Panc1 (cell line): ENCODE measurements around the gene RNF220. TPM values are rescaled to one million over a fixed set of nuclear protein-coding genes. Genes with fewer than 3 reads are reported as not detected.

Experiments used
- ATAC-seq: fragments of 200-7000 bp; cut with Tn5 transposase; 2 replicates; pipeline ENCODE4 v1.9.1; 2020; ENCODE audit warnings: mild to moderate bottlenecking, moderate library complexity
- BruUV-seq: library from RNA; stranded (reverse); fragments of 400-500 nt; replicated peaks from 2 replicates; lab custom pipeline; 2021; lab: Mats Ljungman, UMichigan
- CTCF ChIA-PET: fragments of 300-600 bp; sonication (Branson Sonifier 250); formaldehyde crosslinking; loops from one replicate; lab custom pipeline; 2022; ENCODE audit warnings: antibody characterized with exemption; lab: Charles Lee
- POLR2A ChIA-PET: fragments of 300-600 bp; sonication (Branson Sonifier 250); formaldehyde crosslinking; loops from one replicate; lab custom pipeline; 2022; ENCODE audit warnings: antibody characterized with exemption; lab: Charles Lee
- DNase-seq: peaks from one replicate; pipeline ENCODE4 v3.0.0-alpha.2; 2010; ENCODE audit warnings: low read depth, low spot score
- H3K27ac ChIP-seq: 2 replicates; pipeline ENCODE4 v1.5.1; 2011; ENCODE audit warnings: mild to moderate bottlenecking, low read length, inconsistent platforms
- H3K27me3 ChIP-seq: fragments of 200-500 bp; sonication (Bioruptor generic); 2 replicates; pipeline ENCODE4 v1.6.0; 2014; ENCODE audit warnings: low read length, inconsistent platforms; ENCODE audit not compliant: control insufficient read depth, insufficient read depth
- H3K36me3 ChIP-seq: fragments of 200-500 bp; sonication (Bioruptor generic); 2 replicates; pipeline ENCODE4 v1.5.1; 2014; ENCODE audit warnings: inconsistent platforms, mild to moderate bottlenecking, low read length, moderate library complexity; ENCODE audit not compliant: control insufficient read depth, insufficient read depth
- H3K4me1 ChIP-seq: 2 replicates; pipeline ENCODE4 v1.5.1; 2011; ENCODE audit warnings: inconsistent platforms, mild to moderate bottlenecking, low read length, moderate library complexity; ENCODE audit not compliant: control insufficient read depth, insufficient read depth
- H3K4me3 ChIP-seq, 2 experiments: 2 replicates each; pipeline ENCODE4 v1.5.1; 2011 to 2012; ENCODE audit warnings: low read depth in 2 of 2, low read length in 2 of 2, mild to moderate bottlenecking in 2 of 2, inconsistent platforms in 1 of 2, moderate library complexity in 1 of 2
- H3K9me3 ChIP-seq: fragments of 200-500 bp; sonication (Bioruptor generic); 2 replicates; pipeline ENCODE4 v1.5.1; 2014; ENCODE audit warnings: low read depth, mild to moderate bottlenecking, inconsistent platforms, low read length, moderate library complexity; ENCODE audit not compliant: control insufficient read depth, insufficient read depth
- POLR2AphosphoS5 ChIP-seq: IDR thresholded peaks from 2 replicates; pipeline ENCODE4 v1.6.1; 2012; ENCODE audit warnings: mild to moderate bottlenecking, low read depth, low read length, moderate library complexity
- SIN3A ChIP-seq: IDR thresholded peaks from 2 replicates; pipeline ENCODE4 v1.6.1; 2012; ENCODE audit warnings: low read depth, mild to moderate bottlenecking, low read length, moderate library complexity, borderline replicate concordance; ENCODE audit not compliant: insufficient read depth
- TCF7L2 ChIP-seq: IDR thresholded peaks from 2 replicates; pipeline ENCODE4 v1.6.1; 2011; ENCODE audit warnings: mild to moderate bottlenecking, low read depth, low read length, inconsistent platforms
- in situ Hi-C: cut with HindIII; loops from 2 replicates; pipeline ENCODE4 v1.10.0; 2016; ENCODE audit warnings: low sequenced_read_pairs, low pct_unique_long_range_greater_than_20kb
- intact Hi-C: fragments of 100-400 bp; cut with micrococcal nuclease; formaldehyde crosslinking; loops from one replicate; pipeline ENCODE4 v1.10.0; 2022; ENCODE audit not compliant: unreplicated experiment
- total RNA-seq: library from RNA; stranded (reverse); gene quantifications from one replicate; pipeline ENCODE4 v1.2.1, GENCODE V29; 2021; ENCODE audit not compliant: unreplicated experiment
- TF ChIP-seq, protein P1 (sequence below): fragments of 450-650 bp; IDR thresholded peaks from 2 replicates; pipeline ENCODE4 v1.5.1; 2017; ENCODE audit warnings: mild to moderate bottlenecking
- TF ChIP-seq, protein P2 (sequence below), 2 experiments: IDR thresholded peaks; 2 replicates each; pipeline ENCODE4 v1.6.1; 2011 to 2012; ENCODE audit warnings: low read depth in 2 of 2, control low read depth in 1 of 2, low read length in 1 of 2, mild to moderate bottlenecking in 1 of 2, moderate library complexity in 1 of 2; ENCODE audit not compliant: insufficient read depth in 1 of 2

The RNF220 gene
- total RNA-seq, 1 experiment from 2014 or later, result 64.9 TPM

- TF ChIP-seq, protein P1, sequence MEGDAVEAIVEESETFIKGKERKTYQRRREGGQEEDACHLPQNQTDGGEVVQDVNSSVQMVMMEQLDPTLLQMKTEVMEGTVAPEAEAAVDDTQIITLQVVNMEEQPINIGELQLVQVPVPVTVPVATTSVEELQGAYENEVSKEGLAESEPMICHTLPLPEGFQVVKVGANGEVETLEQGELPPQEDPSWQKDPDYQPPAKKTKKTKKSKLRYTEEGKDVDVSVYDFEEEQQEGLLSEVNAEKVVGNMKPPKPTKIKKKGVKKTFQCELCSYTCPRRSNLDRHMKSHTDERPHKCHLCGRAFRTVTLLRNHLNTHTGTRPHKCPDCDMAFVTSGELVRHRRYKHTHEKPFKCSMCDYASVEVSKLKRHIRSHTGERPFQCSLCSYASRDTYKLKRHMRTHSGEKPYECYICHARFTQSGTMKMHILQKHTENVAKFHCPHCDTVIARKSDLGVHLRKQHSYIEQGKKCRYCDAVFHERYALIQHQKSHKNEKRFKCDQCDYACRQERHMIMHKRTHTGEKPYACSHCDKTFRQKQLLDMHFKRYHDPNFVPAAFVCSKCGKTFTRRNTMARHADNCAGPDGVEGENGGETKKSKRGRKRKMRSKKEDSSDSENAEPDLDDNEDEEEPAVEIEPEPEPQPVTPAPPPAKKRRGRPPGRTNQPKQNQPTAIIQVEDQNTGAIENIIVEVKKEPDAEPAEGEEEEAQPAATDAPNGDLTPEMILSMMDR, result no peak
- TF ChIP-seq SIN3A (0 out of 2 replicates have a peak, but pooled peaks have one; percentile 67), POLR2AphosphoS5 (peak; percentile 90), TCF7L2 (no peak)
- TF ChIP-seq, protein P2, sequence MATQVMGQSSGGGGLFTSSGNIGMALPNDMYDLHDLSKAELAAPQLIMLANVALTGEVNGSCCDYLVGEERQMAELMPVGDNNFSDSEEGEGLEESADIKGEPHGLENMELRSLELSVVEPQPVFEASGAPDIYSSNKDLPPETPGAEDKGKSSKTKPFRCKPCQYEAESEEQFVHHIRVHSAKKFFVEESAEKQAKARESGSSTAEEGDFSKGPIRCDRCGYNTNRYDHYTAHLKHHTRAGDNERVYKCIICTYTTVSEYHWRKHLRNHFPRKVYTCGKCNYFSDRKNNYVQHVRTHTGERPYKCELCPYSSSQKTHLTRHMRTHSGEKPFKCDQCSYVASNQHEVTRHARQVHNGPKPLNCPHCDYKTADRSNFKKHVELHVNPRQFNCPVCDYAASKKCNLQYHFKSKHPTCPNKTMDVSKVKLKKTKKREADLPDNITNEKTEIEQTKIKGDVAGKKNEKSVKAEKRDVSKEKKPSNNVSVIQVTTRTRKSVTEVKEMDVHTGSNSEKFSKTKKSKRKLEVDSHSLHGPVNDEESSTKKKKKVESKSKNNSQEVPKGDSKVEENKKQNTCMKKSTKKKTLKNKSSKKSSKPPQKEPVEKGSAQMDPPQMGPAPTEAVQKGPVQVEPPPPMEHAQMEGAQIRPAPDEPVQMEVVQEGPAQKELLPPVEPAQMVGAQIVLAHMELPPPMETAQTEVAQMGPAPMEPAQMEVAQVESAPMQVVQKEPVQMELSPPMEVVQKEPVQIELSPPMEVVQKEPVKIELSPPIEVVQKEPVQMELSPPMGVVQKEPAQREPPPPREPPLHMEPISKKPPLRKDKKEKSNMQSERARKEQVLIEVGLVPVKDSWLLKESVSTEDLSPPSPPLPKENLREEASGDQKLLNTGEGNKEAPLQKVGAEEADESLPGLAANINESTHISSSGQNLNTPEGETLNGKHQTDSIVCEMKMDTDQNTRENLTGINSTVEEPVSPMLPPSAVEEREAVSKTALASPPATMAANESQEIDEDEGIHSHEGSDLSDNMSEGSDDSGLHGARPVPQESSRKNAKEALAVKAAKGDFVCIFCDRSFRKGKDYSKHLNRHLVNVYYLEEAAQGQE (IDR thresholded peaks at IDR 0.05; ENCODE audit: insufficient read depth in 1 of 2, low read depth in 2 of 2, low read length in 1 of 2), result no peak
- Histone ChIP-seq H3K4me1 (peaks cover 26% of the 10 kb centered on the region), H3K9me3 (no peaks in the 10 kb centered on the region), H3K4me3 (peak within 1 kb of the TSS; percentile 72 to 96), H3K27ac (peak within 1 kb of the TSS; percentile 93), H3K36me3 (no peaks in the 10 kb centered on the region), H3K27me3 (no peaks in the 10 kb centered on the region)
- intact Hi-C loops, result no loop called here
- in situ Hi-C loops, result no loop called here
- ChIA-PET CTCF (interaction anchor here (0.7 kb wide), 1 partner anchor 505 kb away, joined by 3 read pairs; no protein-coding TSS in a partner anchor), POLR2A (interaction anchor here (0.6 to 1.6 kb wide), 4 partner anchors 37 to 57 kb away, joined by 3 to 13 read pairs (median 4); no protein-coding TSS in a partner anchor)
- no TSS peak for BruUV-seq
- peak; percentile 94 for DNase-seq
- ATAC-seq, result peak; percentile 98
Observed at GRCh38 chr1:44674113-44675000, 269.3 kb downstream of the RNF220 start, which contains the start of the genes ARMH1 and TMEM53. ARMH1 (plus strand) TSS chr1:44674714; CDS start chr1:44689698, 14,984 bp downstream. TMEM53 (minus strand) TSS chr1:44674481; CDS start chr1:44674391, 90 bp downstream.

- ChIA-PET CTCF (no interaction called here), POLR2A (interaction anchor here (1.6 kb wide), 1 partner anchor 44 kb away, joined by 3 read pairs; no protein-coding TSS in a partner anchor)
- DNase-seq, result no peak
- Histone ChIP-seq H3K27ac (peak overlapping the region; percentile 93), H3K4me1 (peaks cover 26% of the 10 kb centered on the region), H3K27me3 (no peaks in the 10 kb centered on the region), H3K4me3 (peak overlapping the region; percentile 72 to 96), H3K36me3 (no peaks in the 10 kb centered on the region), H3K9me3 (no peaks in the 10 kb centered on the region)
- TF ChIP-seq, protein P2 (IDR thresholded peaks at IDR 0.05; ENCODE audit: insufficient read depth in 1 of 2, low read depth in 2 of 2, low read length in 1 of 2), result no peak
- TF ChIP-seq, protein P1, result no peak
- no peak for TF ChIP-seq SIN3A
- no peak for TF ChIP-seq TCF7L2
- no peak for TF ChIP-seq POLR2AphosphoS5
- in situ Hi-C loops (no loop called here), intact Hi-C loops (no loop called here)
- ATAC-seq, result no peak
- no TSS peak for BruUV-seq
Observed at GRCh38 chr1:44675186-44675585, 270.1 kb downstream of the RNF220 start.
